SHP77 (cell line): ENCODE results near the gene CCDC137.

ENCODE experiments used
- DNase-seq, 2 experiments: peaks; one replicate each; lab custom pipeline; 2025; lab: John Stamatoyannopoulos, UW

Gene CCDC137

DNA sequence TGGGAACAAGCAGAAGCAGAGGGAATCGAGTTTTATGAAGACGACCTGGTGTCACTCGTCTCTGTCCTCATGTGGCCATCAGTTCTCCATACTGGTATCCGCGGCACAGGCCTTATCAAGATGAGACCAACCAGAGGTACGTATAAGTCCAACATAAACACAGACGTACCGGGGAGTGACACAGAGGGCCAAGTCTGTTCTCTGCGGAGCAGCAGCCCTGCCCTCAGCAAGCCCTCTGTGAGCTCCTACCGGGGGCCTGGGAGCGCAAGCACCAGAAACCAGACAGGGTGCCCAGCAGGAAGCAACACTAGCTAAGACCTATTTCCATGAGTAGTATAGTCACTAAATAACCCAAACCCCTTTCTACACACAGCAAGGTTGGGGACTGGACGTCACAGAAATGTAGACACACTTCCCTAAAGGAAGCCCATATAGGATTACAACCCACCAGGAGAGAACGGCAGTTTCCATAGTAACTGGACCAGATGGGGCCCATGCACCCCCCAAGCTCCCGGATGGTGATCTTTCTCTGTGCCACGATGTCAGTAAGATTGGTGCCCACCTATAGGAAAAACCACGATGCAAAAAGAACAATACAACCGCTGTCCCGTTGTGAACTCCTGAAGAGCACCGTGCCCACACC is 16.1 kb downstream of the CCDC137 start:
- no peak for DNase-seq

DNA sequence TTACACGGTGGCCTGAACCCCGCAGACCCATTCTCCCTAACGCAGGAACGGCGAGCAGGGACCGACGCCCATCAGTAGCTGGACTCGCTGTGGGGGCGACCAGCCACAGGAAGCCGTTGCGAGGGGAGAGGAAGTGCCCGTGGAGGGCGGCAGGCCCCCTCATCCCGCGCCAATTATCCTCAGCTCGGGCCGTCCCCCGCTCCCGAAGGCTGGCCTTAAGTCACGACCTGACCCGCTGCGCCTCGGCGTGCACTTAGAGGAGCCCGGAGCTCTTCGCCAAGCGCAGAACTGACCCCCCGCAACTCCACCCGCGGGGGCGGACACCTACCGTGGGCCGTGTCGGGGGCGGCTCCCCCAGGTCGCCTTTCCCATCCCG is 16.7 kb downstream of the CCDC137 start:
- DNase-seq: no peak

DNA sequence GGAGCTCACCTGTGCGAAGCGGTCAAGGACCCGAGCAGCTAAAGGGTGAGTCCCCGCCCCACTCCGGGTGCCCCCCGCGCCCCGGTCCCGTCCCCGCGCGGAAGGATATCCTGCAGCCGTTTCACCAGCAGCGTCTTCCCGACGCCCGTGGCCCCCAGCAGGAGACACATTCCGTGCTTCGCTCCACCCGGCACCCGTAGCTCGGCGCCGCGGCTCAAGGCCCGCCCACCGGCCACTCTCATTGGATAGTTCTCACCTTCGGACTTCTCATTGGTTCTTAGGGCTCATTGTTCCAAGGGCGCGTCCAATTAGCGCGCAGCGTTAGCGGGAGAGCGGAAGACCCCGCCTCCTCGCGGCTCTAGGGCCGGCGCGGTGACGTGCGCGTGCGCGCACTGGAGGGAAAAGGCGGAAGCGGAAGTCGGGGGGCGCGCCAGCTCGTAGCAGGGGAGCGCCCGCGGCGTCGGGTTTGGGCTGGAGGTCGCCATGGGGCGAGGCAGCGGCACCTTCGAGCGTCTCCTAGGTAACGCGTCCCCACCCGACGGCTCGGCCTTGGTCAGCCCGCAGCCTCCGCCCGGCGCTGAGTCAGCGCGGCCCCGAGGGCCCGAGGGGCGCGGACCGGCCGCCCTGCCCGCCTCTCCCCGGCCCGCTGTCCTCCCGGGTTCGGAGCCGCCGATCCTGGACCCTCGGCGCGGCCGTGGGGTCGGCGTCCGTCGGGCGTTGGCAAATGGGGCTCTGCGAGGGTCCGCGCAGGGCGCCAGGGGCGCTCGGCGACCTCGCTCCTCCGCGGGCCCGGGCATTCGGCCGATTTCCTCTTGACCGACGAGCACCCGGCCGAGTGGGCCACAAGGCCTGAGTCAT is 17.3 kb downstream of the CCDC137 start, which contains the start of the genes ARL16 and HGS:
Gene ARL16, minus strand, starts transcription at position 214 of the 858 bp plus-strand sequence. Its CDS starts 44 bp downstream, at position 170.
Gene HGS, plus strand, starts transcription at position 428 of the 858 bp plus-strand sequence. Its CDS starts 56 bp downstream, at position 484.
- DNase-seq: peak; percentile 100

DNA sequence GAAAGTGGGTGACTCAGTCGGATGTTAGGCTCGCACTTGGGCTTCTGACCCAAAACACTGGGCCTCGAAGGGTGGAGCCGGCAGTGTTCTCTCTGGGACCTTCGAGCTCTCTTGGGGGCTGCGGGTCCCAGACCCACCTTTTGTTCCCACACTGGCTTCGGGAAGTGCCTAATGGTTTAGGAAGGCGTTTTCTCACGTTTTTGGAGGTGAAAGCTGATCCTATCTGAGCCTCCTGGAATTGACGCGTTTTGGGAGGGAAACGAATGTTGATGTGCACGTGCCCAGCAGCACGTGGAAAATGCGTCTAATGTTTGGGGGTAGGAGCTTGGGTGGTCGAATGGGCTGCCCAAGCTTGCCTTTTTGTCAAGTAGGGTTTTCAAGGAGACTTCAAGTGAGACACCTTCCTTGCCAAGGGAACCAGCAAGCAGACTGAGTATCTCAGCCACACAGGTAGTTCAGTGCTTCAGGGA is 17.9 kb downstream of the CCDC137 start:
- no peak for DNase-seq

DNA sequence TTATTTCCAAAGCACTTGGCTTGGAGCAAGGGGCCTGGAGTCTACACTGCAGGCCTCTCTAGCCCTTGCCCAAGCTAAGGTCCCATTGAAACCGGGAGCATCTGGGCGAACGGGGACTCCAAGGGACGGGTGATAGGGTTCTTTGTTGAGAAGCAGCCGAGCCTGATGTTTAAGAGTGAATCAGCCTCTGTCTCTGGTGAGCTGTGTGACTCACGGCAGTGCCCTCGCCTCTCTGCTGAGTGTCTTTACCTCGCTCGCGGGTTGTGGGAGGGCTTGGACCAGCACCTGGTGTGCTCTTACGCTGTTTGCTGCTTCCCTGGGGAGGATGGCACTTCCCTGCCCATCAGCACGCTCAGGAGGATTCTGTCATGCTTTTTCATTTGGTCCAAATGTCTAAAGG is 18.6 kb downstream of the CCDC137 start:
- no peak for DNase-seq

DNA sequence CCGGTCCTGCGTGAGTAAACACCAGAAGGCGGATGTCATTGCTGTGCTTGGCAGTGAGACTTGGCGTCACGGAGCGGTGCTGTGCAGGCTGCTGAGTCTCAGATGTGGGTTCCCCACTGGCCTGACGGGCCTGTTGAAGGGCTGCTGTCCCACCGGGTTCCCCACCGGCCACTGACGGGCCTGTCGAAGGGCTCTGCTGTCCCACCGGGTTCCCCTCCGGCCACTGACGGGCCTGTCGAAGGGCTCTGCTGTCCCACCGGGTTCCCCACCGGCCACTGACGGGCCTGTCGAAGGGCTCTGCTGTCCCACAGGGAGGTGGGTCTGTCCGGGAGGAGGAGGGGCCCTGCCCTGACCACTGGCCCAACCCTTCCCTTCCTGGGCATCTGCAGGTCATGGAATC is 20.1 kb downstream of the CCDC137 start:
- no peak for DNase-seq

DNA sequence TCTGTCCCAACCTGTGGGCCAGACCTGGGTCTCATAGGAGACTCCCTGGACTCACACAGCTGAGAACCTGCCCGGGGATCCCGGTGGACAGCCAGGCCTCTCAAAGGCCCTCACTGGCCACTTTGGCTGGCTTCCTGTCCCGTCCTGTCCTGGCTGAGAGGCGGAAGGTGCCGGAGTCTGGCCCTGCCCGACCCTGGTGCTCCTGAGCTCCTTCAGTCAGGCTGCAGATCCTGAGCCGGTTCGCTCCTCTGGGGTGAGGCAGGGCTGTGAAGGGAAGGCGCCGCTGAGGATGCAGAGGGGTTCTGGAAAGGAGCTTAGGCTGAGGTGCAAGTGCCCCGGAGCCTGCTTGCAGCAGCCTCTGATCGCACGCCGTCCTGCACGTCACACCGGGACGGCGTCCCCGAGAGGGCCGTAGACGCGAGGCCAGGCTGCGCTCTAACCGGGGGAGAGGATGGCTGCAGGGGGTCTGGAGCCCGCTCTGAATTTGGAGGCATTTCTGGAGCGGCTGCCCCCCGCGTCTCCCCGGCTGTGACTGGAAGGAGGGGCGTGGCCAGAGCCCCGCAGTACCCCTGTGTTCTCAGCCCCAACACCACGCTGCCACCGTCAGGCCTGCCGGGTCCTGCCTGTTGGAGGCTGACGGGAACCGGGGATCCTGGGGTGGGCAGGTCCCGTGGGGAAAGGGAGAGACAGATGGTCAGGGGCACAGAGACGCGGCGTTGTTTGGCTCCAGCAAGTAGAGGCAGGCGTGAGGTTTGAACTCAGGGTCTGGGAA is 21.4 kb downstream of the CCDC137 start:
- DNase-seq: no peak

DNA sequence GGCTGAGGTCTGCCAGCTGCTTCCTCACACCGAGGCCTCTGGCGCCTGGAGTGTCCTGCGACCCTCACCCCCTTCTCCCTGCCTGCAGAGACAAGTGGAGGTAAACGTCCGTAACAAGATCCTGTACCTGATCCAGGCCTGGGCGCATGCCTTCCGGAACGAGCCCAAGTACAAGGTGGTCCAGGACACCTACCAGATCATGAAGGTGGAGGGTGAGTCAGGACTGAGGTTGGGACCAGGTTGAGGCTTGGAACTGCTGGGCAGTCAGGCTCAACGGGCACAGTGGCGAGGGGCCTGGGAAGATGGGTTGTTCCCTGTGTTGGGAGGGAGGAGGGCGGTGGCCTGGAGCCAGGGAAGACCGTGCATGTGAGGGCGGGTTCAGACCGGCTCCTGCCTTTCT is 22.1 kb downstream of the CCDC137 start:
- DNase-seq: no peak

DNA sequence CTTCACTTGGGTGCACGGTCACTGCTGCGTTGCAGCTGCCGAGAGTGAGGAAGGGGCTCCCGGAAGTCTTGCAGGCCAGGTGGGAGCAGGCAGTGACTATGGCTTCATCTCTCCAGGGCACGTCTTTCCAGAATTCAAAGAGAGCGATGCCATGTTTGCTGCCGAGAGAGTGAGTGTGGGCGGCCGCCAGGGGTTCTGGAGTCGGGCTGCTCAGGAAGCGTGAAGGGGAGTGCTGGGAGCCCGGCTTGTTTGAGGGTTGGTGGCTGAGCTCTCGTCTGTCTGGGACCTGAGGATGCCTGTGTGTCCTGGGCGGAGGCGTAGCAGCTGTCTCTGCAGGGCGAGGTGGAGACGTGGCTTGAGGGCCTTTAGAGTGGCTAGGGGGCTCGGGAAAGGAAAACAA is 23.5 kb downstream of the CCDC137 start:
- DNase-seq: no peak

DNA sequence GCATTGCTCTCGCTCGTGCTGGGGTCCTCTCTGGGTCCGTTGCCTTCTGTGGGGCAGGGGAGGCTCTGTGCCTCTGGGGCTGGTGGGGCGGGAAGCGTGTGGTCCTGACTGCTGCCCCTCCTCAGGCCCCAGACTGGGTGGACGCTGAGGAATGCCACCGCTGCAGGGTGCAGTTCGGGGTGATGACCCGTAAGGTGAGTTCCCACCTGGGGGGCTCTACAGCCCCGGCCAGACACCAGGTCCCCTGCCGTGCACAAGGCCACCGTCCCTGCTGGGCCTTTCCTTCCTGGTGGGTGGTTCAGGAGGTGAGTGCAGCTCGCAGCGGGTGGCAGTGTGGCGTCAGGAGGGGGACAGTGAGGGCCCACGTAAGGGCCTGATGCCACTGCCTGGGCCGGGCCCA is 24.0 kb downstream of the CCDC137 start:
- no peak for DNase-seq

DNA sequence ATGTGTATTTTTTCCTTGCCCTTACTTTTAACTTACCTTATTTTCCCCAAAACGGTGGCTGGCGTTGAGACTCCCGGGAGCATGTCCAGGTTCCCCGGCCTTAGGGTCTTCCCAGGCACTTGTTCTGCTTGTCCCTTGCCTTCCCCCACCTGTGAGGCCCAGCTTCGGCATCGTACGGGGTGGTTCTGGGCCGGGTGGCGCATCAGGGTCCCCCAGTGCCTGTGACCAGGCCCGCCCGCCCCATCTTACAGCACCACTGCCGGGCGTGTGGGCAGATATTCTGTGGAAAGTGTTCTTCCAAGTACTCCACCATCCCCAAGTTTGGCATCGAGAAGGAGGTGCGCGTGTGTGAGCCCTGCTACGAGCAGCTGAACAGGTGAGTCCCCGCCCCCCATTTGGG is 24.7 kb downstream of the CCDC137 start:
- no peak for DNase-seq

DNA sequence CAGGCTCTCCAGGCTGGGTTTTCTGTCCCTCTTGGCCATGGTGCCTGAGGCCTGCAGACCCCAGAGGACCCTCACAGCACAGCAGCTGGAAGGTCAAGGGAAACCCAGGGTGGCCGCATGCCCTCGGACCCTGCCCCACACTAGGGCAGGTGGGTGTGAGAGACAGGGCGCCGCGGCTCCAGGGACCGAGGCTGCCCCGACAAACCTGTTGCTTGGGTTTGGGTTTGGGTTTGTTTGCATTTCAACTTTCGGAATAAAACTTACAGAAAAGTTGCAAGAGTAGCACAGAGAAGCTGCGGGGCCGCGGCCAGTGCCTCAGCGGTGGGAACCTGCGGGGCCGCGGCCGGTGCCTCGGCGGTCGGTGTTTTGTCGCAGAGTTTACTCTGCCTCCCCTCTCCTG is 25.1 kb downstream of the CCDC137 start:
- DNase-seq: no peak

DNA sequence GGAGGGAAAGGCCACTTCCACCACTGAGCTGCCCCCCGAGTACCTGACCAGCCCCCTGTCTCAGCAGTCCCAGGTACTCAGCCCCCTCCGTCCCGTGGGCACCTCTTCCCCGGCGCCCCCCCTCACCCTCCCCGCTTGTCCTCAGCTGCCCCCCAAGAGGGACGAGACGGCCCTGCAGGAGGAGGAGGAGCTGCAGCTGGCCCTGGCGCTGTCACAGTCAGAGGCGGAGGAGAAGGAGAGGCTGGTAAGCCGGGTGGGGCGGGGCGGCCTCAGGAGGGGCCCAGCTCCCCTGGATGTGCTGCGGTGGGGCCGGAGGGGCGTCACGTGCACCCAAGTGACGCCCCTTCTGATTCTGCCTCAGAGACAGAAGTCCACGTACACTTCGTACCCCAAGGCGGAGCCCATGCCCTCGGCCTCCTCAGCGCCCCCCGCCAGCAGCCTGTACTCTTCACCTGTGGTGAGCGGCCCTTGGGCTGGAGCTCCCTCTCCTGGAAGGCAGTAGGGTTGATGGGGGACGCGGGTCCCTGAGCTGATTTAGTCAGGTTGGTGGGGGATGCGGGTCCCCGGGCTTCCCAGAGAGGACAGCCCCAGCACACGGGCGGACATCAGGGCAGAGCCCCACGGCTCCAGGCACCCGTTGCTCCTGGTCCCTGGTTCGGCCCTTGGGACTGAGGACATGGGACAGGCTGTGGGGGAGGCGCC is 27.1 kb downstream of the CCDC137 start:
- DNase-seq: no peak

DNA sequence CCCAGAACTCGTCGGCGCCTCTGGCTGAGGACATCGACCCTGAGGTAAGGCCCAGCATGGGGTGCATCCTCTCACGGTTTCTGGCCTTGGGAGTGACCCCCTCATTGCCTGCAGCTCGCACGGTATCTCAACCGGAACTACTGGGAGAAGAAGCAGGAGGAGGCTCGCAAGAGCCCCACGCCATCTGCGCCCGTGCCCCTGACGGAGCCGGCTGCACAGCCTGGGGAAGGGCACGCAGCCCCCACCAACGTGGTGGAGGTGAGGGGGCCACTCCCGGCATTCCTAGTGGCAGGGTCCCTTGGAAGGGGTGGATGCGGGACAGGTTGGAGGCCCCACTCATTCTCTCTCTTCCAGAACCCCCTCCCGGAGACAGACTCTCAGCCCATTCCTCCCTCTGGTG is 28.3 kb downstream of the CCDC137 start:
- no peak for DNase-seq

DNA sequence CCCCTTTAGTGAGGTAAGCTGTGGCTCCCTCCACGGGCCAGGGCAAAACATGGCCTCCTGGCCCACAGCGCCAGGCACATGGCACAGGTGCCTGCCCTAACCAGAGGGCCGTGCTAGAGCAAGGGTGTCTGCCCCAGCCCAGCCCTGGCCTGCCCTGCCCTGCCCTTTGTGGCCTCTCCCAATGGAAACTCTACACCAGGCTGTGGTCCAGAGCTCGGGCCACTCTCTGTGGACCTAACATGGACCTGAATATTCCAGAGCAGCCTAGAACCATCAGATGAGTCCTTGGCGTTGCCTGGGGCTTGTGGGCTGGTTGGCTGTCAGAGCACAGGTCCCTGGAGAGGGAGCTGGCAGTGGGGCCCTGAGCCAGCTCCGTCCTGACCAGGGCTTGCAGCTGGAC is 28.7 kb downstream of the CCDC137 start:
- no peak for DNase-seq

DNA sequence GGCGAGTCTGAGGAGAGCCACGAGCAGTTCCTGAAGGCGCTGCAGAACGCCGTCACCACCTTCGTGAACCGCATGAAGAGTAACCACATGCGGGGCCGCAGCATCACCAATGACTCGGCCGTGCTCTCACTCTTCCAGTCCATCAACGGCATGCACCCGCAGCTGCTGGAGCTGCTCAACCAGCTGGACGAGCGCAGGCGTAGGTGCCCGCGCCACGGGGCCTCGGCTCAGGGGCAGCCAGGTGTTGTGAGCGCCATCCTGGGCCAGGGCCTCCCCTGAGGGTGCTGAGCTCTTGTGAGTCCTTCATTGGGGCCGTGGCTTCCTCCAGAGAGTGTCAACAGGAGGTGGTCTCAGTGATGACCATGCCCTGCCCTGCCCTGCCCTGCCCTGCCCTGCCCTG is 29.3 kb downstream of the CCDC137 start:
- no peak for DNase-seq

DNA sequence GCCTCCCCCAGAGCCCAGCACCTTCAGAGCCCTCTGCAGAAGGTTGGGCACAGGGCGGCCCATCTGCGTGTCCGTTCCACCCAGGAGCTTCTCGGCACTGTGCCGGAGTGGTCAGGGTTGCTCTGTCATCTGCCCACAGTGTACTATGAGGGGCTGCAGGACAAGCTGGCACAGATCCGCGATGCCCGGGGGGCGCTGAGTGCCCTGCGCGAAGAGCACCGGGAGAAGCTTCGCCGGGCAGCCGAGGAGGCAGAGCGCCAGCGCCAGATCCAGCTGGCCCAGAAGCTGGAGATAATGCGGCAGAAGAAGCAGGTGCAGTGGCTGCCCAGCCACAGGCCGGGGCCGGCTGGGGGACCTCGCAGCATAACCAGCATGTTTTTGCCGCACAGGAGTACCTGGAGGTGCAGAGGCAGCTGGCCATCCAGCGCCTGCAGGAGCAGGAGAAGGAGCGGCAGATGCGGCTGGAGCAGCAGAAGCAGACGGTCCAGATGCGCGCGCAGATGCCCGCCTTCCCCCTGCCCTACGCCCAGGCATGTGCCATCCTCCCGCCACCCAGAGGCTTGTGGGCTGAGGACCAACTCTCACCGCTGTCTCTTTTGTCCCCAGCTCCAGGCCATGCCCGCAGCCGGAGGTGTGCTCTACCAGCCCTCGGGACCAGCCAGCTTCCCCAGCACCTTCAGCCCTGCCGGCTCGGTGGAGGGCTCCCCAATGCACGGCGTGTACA is 29.8 kb downstream of the CCDC137 start:
- no peak for DNase-seq

DNA sequence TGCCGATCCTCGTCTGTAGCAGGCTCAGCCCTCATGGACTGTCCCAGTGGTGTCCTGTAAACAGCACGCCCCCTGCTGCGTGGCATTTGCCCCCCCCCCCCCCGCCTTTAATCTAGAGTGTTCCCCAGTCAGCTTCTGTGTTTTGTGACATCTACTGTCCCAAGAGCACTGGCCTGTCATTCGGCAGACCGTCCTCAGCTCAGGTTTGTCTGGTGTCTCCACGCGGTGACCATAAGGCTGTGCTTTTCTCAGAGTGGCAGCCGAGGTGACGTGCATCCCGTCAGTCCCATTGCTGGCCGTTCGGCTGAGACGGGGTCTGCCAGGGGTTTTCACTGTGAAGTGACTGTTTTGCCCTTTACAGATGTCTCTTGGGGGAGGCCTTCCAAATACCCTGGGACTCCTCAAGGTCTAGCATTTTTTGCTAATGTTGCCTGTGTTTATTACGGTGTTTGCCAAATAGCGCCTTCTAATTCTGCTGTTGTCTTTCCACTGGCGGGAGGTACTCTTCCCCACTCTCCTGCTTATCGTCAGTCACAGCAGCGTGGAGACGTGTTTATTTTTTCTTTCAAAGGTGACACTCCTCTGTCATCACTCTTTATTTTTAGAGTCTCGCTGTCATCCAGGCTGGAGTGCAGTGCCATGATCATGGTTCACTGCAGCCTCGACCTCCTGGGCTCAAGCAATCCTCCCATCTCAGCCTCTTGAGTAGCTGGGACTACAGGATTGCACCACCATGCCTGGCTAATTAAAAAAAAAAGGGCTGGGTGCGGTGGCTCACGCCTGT is 30.9 kb downstream of the CCDC137 start:
- DNase-seq: no peak

DNA sequence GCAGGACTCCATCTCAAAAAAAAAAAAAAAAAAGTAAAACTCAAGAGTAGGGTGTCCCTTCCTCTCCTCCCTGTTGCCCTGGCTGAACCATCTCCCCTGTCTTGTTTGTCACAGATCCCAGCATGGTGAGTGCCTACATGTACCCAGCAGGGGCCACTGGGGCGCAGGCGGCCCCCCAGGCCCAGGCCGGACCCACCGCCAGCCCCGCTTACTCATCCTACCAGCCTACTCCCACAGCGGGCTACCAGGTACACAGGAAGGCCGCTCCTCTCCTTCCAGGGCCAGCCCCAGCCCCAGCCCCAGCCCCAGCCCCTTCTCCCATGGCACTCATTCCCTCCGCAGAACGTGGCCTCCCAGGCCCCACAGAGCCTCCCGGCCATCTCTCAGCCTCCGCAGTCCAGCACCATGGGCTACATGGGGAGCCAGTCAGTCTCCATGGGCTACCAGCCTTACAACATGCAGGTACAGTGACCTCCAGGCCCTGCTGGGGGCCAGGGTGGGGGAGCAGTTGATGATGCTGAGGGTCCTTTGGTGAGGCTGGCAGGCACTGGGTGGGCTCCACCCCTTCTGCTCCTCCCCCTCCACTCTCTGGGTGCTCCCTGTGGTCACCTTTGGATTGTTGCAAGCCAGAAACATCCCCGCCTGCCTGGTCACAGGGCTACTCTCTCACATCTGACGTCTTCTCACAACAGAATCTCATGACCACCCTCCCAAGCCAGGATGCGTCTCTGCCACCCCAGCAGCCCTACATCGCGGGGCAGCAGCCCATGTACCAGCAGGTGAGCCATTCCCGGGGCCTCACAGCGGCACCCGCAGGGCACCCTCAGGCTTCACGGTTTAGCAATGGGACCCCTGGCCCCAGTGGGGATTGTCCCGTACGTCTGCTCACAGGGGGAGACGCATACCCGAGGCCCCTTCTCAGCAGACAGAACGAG is 34.1 kb downstream of the CCDC137 start:
- no peak for DNase-seq
